GM23248 (cell line): Measurements from ENCODE around the gene NTNG1.

ENCODE experiments used
- EZH2 ChIP-seq: fragments of 200-600 bp; sonication (generic); IDR thresholded peaks from 2 replicates; pipeline ENCODE4 v1.6.1; 2018; ENCODE audit warnings: antibody characterized with exemption, mild to moderate bottlenecking; ENCODE audit not compliant: insufficient read depth, poor library complexity, severe bottlenecking
- EZH2phosphoT487 ChIP-seq: fragments of 200-600 bp; sonication (generic); IDR thresholded peaks from 2 replicates; pipeline ENCODE4 v1.6.1; 2018; ENCODE audit warnings: antibody characterized with exemption, moderate library complexity, mild to moderate bottlenecking, low read depth; ENCODE audit not compliant: insufficient read depth

- TF ChIP-seq EZH2, result no peak
- TF ChIP-seq EZH2phosphoT487, result no peak
These were observed 350.7 kb downstream of the NTNG1 start for GRCh38 chr1:107491582-107491981.
